A549 (cell line): ENCODE results near the gene TAF1B. TPM values are rescaled to one million over a fixed set of nuclear protein-coding genes. Genes with fewer than 3 reads are reported as not detected.

Experiments used
- ATAC-seq, 2 experiments: fragments of 200-7000 bp in 1 of 2; fragments of >200 bp in 1 of 2; cut with Nextera tagmentation in 1 of 2; cut with Tn5 transposase in 1 of 2; 3 replicates each; pipeline versions ENCODE4 v1.8.0 to v1.9.1; 2018 to 2020; ENCODE audit warnings: mild to moderate bottlenecking in 1 of 2, moderate library complexity in 1 of 2
- CTCF ChIA-PET: fragments of 300-600 bp; sonication (Branson Sonifier 250); formaldehyde crosslinking; extraction: SDS; loops from one replicate; lab custom pipeline; 2021; ENCODE audit warnings: antibody characterized with exemption, inconsistent platforms; lab: Yijun Ruan, JAX
- POLR2A ChIA-PET: fragments of 350-600 bp; formaldehyde crosslinking; extraction: SDS; loops from one replicate; lab custom pipeline; 2021; ENCODE audit warnings: antibody characterized with exemption, inconsistent platforms; lab: Yijun Ruan, JAX
- DNase-seq, 2 experiments: peaks; one replicate each; pipeline versions ENCODE4 v3.0.0 to v3.0.0-alpha.2; 2011 to 2016; ENCODE audit warnings: low read depth in 1 of 2, low spot score in 1 of 2
- FAIRE-seq: peaks from 2 replicates; lab custom pipeline; 2011; peaks lifted over from hg19 to GRCh38; lab: Jason Lieb, UNC
- H3K27ac ChIP-seq, 2 experiments: fragments of >200 bp; sonication (Bioruptor Twin); formaldehyde crosslinking; 3 replicates each; pipeline ENCODE4 v1.5.1; 2016 to 2017
- H3K4me1 ChIP-seq: fragments of >200 bp; sonication (Bioruptor Twin); formaldehyde crosslinking; 3 replicates; pipeline ENCODE4 v1.6.1; 2016
- H3K4me2 ChIP-seq: fragments of >200 bp; sonication (Bioruptor Twin); formaldehyde crosslinking; 3 replicates; pipeline ENCODE4 v1.6.1; 2016
- H3K4me3 ChIP-seq: fragments of >200 bp; sonication (Bioruptor Twin); formaldehyde crosslinking; 3 replicates; pipeline ENCODE4 v1.5.1; 2016
- H3K9me3 ChIP-seq: fragments of >200 bp; sonication (Bioruptor Twin); formaldehyde crosslinking; 3 replicates; pipeline ENCODE4 v1.6.1; 2016
- ATOH8 ChIP-seq: fragments of 250-450 bp; sonication (Bioruptor Pico); IDR thresholded peaks from 2 replicates; pipeline ENCODE4 v1.5.0; 2020; ENCODE audit warnings: low read depth, mild to moderate bottlenecking, moderate library complexity
- CBX2 ChIP-seq: fragments of 200-600 bp; sonication (generic); IDR thresholded peaks from 2 replicates; pipeline ENCODE4 v1.6.1; 2016; ENCODE audit warnings: low read depth, mild to moderate bottlenecking, borderline replicate concordance
- CHD4 ChIP-seq: fragments of 200-600 bp; sonication (generic); IDR thresholded peaks from 2 replicates; pipeline ENCODE4 v1.6.1; 2016; ENCODE audit warnings: antibody characterized with exemption, mild to moderate bottlenecking, borderline replicate concordance
- E2F6 ChIP-seq: IDR thresholded peaks from 2 replicates; pipeline ENCODE4 v1.6.1; 2012; ENCODE audit warnings: low read depth, borderline replicate concordance
- EHF ChIP-seq: fragments of 250-450 bp; sonication (Bioruptor Pico); IDR thresholded peaks from 2 replicates; pipeline ENCODE4 v1.5.0; 2020; ENCODE audit warnings: mild to moderate bottlenecking
- ELK1 ChIP-seq: fragments of 150-350 bp; IDR thresholded peaks from 2 replicates; pipeline ENCODE4 v1.6.1; 2014; ENCODE audit warnings: low read depth, mild to moderate bottlenecking, low read length
- EP300 ChIP-seq, 2 experiments: fragments of >200 bp; sonication (Bioruptor Twin); formaldehyde crosslinking; IDR thresholded peaks; 2 replicates in 1 of 2; 3 replicates in 1 of 2; pipeline ENCODE4 v1.6.1; 2016 to 2017
- FOSL2 ChIP-seq, 2 experiments: fragments of 450-650 bp in 1 of 2; fragments of >200 bp in 1 of 2; sonication (Bioruptor Twin) in 1 of 2; formaldehyde crosslinking; IDR thresholded peaks; 2 replicates each; pipeline versions ENCODE4 v1.5.0 to v1.6.1; 2016 to 2020; ENCODE audit warnings: mild to moderate bottlenecking in 1 of 2, moderate library complexity in 1 of 2
- FOXS1 ChIP-seq: fragments of 250-450 bp; sonication (Bioruptor Pico); IDR thresholded peaks from 2 replicates; pipeline ENCODE4 v1.5.0; 2020; ENCODE audit warnings: mild to moderate bottlenecking, moderate library complexity
- HES2 ChIP-seq: fragments of >200 bp; sonication (Bioruptor Twin); formaldehyde crosslinking; IDR thresholded peaks from 2 replicates; pipeline ENCODE4 v1.6.1; 2016
- HEYL ChIP-seq: fragments of 250-450 bp; sonication (Bioruptor Pico); IDR thresholded peaks from 2 replicates; pipeline ENCODE4 v1.8.0; 2021; ENCODE audit warnings: mild to moderate bottlenecking, moderate library complexity
- HOXB5 ChIP-seq: fragments of 250-450 bp; sonication (Bioruptor Pico); IDR thresholded peaks from 2 replicates; pipeline ENCODE4 v1.5.0; 2020; ENCODE audit warnings: mild to moderate bottlenecking, moderate library complexity
- KDM5A ChIP-seq: fragments of 200-600 bp; sonication (generic); IDR thresholded peaks from 2 replicates; pipeline ENCODE4 v1.6.1; 2016; ENCODE audit warnings: antibody characterized with exemption, mild to moderate bottlenecking
- MAFK ChIP-seq: fragments of 450-650 bp; IDR thresholded peaks from 2 replicates; pipeline ENCODE4 v1.6.1; 2014; ENCODE audit not compliant: partially characterized antibody
- POLR2A ChIP-seq: IDR thresholded peaks from 2 replicates; pipeline ENCODE4 v1.6.1; 2012; ENCODE audit warnings: mild to moderate bottlenecking, low read length
- RCOR1 ChIP-seq: fragments of 150-350 bp; IDR thresholded peaks from 2 replicates; pipeline ENCODE4 v1.6.1; 2014; ENCODE audit warnings: antibody characterized with exemption, low read length, low read depth
- REST ChIP-seq: fragments of 200-600 bp; sonication (generic); IDR thresholded peaks from 2 replicates; pipeline ENCODE4 v1.6.1; 2016; ENCODE audit warnings: antibody characterized with exemption, mild to moderate bottlenecking, moderate library complexity
- RFX5 ChIP-seq: fragments of 450-650 bp; IDR thresholded peaks from 2 replicates; pipeline ENCODE4 v1.7.1; 2014; ENCODE audit warnings: antibody characterized with exemption, mild to moderate bottlenecking, moderate library complexity
- SMC3 ChIP-seq: fragments of >200 bp; sonication (Bioruptor Twin); formaldehyde crosslinking; IDR thresholded peaks from 3 replicates; pipeline ENCODE4 v1.6.1; 2018; ENCODE audit warnings: inconsistent platforms
- SREBF2 ChIP-seq: fragments of 450-650 bp; IDR thresholded peaks from 2 replicates; pipeline ENCODE4 v1.6.1; 2014; ENCODE audit warnings: mild to moderate bottlenecking, moderate library complexity
- TFCP2L1 ChIP-seq: fragments of 250-450 bp; sonication (Bioruptor Pico); IDR thresholded peaks from 2 replicates; pipeline ENCODE4 v1.5.0; 2021; ENCODE audit warnings: mild to moderate bottlenecking
- TP53 ChIP-seq: fragments of 250-450 bp; sonication (Bioruptor Pico); IDR thresholded peaks from 2 replicates; pipeline ENCODE4 v1.5.0; 2021; ENCODE audit warnings: mild to moderate bottlenecking, moderate library complexity
- ZC3H11A ChIP-seq: fragments of 450-650 bp; IDR thresholded peaks from 2 replicates; pipeline ENCODE4 v1.6.1; 2014; ENCODE audit warnings: antibody characterized with exemption, mild to moderate bottlenecking
- WGBS: methylation state at CpG from one replicate; pipeline ENCODE4 v1.1.6; 2017; ENCODE audit errors: missing lambda C conversion rate; 5-methylcytosine and 5-hydroxymethylcytosine counted together
- polyA plus RNA-seq, 4 experiments: library from polyadenylated mRNA; depleted of rRNA in 3 of 4; stranded (reverse); fragments of >200 nt; fragmentation: RNase III in 1 of 4; extraction: RNeasy Plus Mini Kit Qiagen cat#74134 plus additional on column Dnase treatment in 1 of 4; gene quantifications; 2 replicates in 3 of 4; 3 replicates in 1 of 4; pipeline ENCODE4 v1.2.3, GENCODE V29; 2011 to 2017

Gene TAF1B
- polyA plus RNA-seq, 2 of the 4 experiments (the other 2 are of a cell fraction) = 40.6 to 51.7 TPM

- TF ChIP-seq REST = no peak
- TF ChIP-seq ELK1 = no peak
- no peak for TF ChIP-seq SMC3
- TF ChIP-seq EP300 (IDR thresholded peaks at IDR 0.05) = no peak
These were observed 35.5 kb upstream of the TAF1B start (continued) for GRCh38 chr2:9807555-9808305.

GRCh38 chr2:9808334-9809063 is 34.8 kb upstream of the TAF1B start:
- CTCF ChIA-PET = interaction anchor here (1.7 to 3.0 kb wide), 3 partner anchors 9 to 240 kb away, joined by 6 to 19 read pairs (median 13); no protein-coding TSS in a partner anchor
- no peak for DNase-seq
- no peak for FAIRE-seq
- H3K4me1 ChIP-seq = peaks cover 1% of the 10 kb centered on the region; the same call in 2 of the 3 replicates
- TF ChIP-seq HES2 (no peak), CHD4 (no peak), KDM5A (no peak), SREBF2 (no peak), HEYL (CRISPR knock-in tag) (no peak), E2F6 (no peak), RCOR1 (no peak), POLR2A (no peak), ZC3H11A (no peak), FOSL2 (IDR thresholded peaks at IDR 0.05) (no peak), FOSL2 (CRISPR knock-in tag; IDR thresholded peaks at IDR 0.05) (no peak), TP53 (CRISPR knock-in tag) (no peak), MAFK (no peak), EHF (CRISPR knock-in tag) (no peak), RFX5 (no peak), SMC3 (no peak), HOXB5 (CRISPR knock-in tag) (no peak), ATOH8 (CRISPR knock-in tag) (no peak), FOXS1 (CRISPR knock-in tag) (no peak), CBX2 (no peak), TFCP2L1 (no peak)
- TF ChIP-seq, all 56 proteins: peak for 0
- ATAC-seq = no peak
- POLR2A ChIA-PET = interaction anchor here (1.2 kb wide), 1 partner anchor 35 kb away, joined by 3 read pairs; the partner anchor contains the start of gene TAF1B
- Histone ChIP-seq H3K9me3 (no peaks in the 10 kb centered on the region), H3K4me3 (no peak overlapping the region), H3K27ac (no peak overlapping the region), H3K4me2 (no peak overlapping the region)
- WGBS = 72% methylated on average over 15 of the region's 19 CpGs
